Panc1 (cell line): ENCODE data around the gene SHQ1.

ENCODE experiments used
- POLR2AphosphoS5 ChIP-seq: IDR thresholded peaks from 2 replicates; pipeline ENCODE4 v1.6.1; 2012; ENCODE audit warnings: mild to moderate bottlenecking, low read depth, low read length, moderate library complexity
- TF ChIP-seq, protein P1 (sequence below), 2 experiments: IDR thresholded peaks; 2 replicates each; pipeline ENCODE4 v1.6.1; 2011 to 2012; ENCODE audit warnings: low read depth in 2 of 2, control low read depth in 1 of 2, low read length in 1 of 2, mild to moderate bottlenecking in 1 of 2, moderate library complexity in 1 of 2; ENCODE audit not compliant: insufficient read depth in 1 of 2

DNA sequence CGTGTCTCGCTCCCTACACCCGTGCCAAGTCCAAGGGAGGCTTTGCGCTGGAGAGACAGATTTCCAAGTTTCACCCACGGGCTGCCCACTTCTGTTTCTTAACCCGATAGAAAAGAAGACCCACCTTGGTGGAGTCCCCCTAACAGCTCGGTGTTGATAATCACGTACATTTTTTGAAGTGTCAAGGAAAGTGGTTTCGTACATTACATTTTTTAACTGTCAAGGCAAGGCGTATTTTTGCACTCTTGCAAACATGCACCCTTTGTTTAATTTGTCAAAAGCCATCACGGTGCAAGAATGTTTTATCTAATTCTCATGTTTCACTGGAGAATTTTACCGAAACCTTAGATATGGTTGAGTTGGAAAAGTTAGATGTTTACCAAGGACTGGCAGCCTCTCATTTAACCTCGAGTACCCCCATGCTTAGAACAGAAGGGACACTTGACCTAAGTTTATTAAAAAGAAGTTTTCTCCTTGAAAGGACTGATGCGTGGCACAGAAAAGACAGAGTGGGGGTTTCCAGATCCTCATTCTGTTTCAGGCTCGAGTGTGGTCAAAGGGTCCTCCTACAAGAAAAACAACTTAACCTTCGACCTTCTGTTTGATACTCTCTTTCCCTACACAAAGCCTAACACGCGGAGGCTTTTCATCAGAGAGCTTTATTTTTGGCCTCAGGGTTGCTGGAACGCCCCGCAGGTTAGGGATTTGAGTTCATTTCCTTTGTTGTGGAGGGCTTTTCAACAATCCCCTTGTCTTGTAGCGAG, 40.5 kb upstream of the SHQ1 start:
- TF ChIP-seq, protein P1, sequence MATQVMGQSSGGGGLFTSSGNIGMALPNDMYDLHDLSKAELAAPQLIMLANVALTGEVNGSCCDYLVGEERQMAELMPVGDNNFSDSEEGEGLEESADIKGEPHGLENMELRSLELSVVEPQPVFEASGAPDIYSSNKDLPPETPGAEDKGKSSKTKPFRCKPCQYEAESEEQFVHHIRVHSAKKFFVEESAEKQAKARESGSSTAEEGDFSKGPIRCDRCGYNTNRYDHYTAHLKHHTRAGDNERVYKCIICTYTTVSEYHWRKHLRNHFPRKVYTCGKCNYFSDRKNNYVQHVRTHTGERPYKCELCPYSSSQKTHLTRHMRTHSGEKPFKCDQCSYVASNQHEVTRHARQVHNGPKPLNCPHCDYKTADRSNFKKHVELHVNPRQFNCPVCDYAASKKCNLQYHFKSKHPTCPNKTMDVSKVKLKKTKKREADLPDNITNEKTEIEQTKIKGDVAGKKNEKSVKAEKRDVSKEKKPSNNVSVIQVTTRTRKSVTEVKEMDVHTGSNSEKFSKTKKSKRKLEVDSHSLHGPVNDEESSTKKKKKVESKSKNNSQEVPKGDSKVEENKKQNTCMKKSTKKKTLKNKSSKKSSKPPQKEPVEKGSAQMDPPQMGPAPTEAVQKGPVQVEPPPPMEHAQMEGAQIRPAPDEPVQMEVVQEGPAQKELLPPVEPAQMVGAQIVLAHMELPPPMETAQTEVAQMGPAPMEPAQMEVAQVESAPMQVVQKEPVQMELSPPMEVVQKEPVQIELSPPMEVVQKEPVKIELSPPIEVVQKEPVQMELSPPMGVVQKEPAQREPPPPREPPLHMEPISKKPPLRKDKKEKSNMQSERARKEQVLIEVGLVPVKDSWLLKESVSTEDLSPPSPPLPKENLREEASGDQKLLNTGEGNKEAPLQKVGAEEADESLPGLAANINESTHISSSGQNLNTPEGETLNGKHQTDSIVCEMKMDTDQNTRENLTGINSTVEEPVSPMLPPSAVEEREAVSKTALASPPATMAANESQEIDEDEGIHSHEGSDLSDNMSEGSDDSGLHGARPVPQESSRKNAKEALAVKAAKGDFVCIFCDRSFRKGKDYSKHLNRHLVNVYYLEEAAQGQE (IDR thresholded peaks at IDR 0.05; ENCODE audit: insufficient read depth in 1 of 2, low read depth in 2 of 2, low read length in 1 of 2): no peak
- no peak for TF ChIP-seq POLR2AphosphoS5
